PC-3 (cell line): ENCODE data around the gene CHI3L2. TPM values are rescaled to one million over a fixed set of nuclear protein-coding genes. Genes with fewer than 3 reads are reported as not detected.

Experiments
- ATAC-seq: fragments of 200-7000 bp; cut with Tn5 transposase; 2 replicates; pipeline ENCODE4 v1.9.1; 2020; ENCODE audit warnings: mild to moderate bottlenecking, moderate library complexity
- BruUV-seq: library from RNA; stranded (reverse); fragments of 400-500 nt; replicated peaks from 2 replicates; lab custom pipeline; 2021; lab: Mats Ljungman, UMichigan
- CTCF ChIA-PET: fragments of 300-600 bp; sonication (Branson Sonifier 250); formaldehyde crosslinking; loops from one replicate; lab custom pipeline; 2022; ENCODE audit warnings: antibody characterized with exemption; lab: Charles Lee
- POLR2A ChIA-PET: fragments of 300-600 bp; sonication (Branson Sonifier 250); formaldehyde crosslinking; loops from one replicate; lab custom pipeline; 2022; ENCODE audit warnings: antibody characterized with exemption; ENCODE audit not compliant: unreplicated experiment; lab: Charles Lee
- DNase-seq: peaks from one replicate; pipeline ENCODE4 v3.0.0-alpha.2; 2015
- H2AFZ ChIP-seq: fragments of 300-600 bp; sonication (generic); 2 replicates; pipeline ENCODE4 v1.6.0; 2016; ENCODE audit warnings: antibody characterized with exemption, low read length
- H3F3A ChIP-seq: fragments of 300-600 bp; sonication (generic); one replicate; pipeline ENCODE4 v1.6.0; 2017; ENCODE audit warnings: antibody characterized with exemption, low read length, control low read depth, mild to moderate bottlenecking; ENCODE audit not compliant: unreplicated experiment
- H3K27ac ChIP-seq: fragments of 300-600 bp; sonication (generic); 2 replicates; pipeline ENCODE4 v1.5.1; 2016; ENCODE audit warnings: mild to moderate bottlenecking, low read length
- H3K27me3 ChIP-seq: fragments of 300-600 bp; sonication (generic); 2 replicates; pipeline ENCODE4 v1.6.1; 2016; ENCODE audit warnings: low read length, mixed read lengths
- H3K36me3 ChIP-seq: fragments of 300-600 bp; sonication (generic); 2 replicates; pipeline ENCODE4 v1.6.1; 2016; ENCODE audit warnings: low read depth, mixed run types, low read length, mixed read lengths
- H3K4me1 ChIP-seq: fragments of 300-600 bp; sonication (generic); 2 replicates; pipeline ENCODE4 v1.5.1; 2016; ENCODE audit warnings: low read length; ENCODE audit not compliant: insufficient read depth
- H3K4me2 ChIP-seq: fragments of 300-600 bp; sonication (generic); 2 replicates; pipeline ENCODE4 v1.6.0; 2016; ENCODE audit warnings: low read length
- H3K4me3 ChIP-seq: fragments of 300-600 bp; sonication (generic); 2 replicates; pipeline ENCODE4 v1.5.1; 2016; ENCODE audit warnings: mild to moderate bottlenecking, low read length, mixed read lengths
- H3K79me2 ChIP-seq: fragments of 300-600 bp; sonication (generic); 2 replicates; pipeline ENCODE4 v1.6.1; 2017; ENCODE audit warnings: low read length, mixed read lengths
- H3K9ac ChIP-seq: fragments of 300-600 bp; sonication (generic); 2 replicates; pipeline ENCODE4 v1.6.0; 2016; ENCODE audit warnings: mild to moderate bottlenecking, low read length
- H3K9me2 ChIP-seq: fragments of 300-600 bp; sonication (generic); replicated peaks from 2 replicates; pipeline ENCODE4 v1.6.1; 2016; ENCODE audit warnings: mixed run types, low read length, mixed read lengths
- H3K9me3 ChIP-seq: fragments of 300-600 bp; sonication (generic); 2 replicates; pipeline ENCODE4 v1.6.1; 2016; ENCODE audit warnings: low read length, mixed read lengths
- H4K20me1 ChIP-seq: fragments of 300-600 bp; sonication (generic); 2 replicates; pipeline ENCODE4 v1.6.1; 2016; ENCODE audit warnings: low read length, mixed read lengths
- EZH2 ChIP-seq: fragments of 300-600 bp; sonication (generic); IDR thresholded peaks from one replicate; pipeline ENCODE4 v1.6.1; 2017; ENCODE audit warnings: antibody characterized with exemption, mild to moderate bottlenecking, low read length; ENCODE audit not compliant: unreplicated experiment
- EZH2phosphoT487 ChIP-seq: fragments of 300-600 bp; sonication (generic); IDR thresholded peaks from 2 replicates; pipeline ENCODE4 v1.6.1; 2018; ENCODE audit warnings: mild to moderate bottlenecking, antibody characterized with exemption, low read length, borderline replicate concordance
- intact Hi-C: fragments of 100-400 bp; cut with micrococcal nuclease; formaldehyde crosslinking; loops from 2 replicates; pipeline ENCODE4 v1.9.0; 2023
- total RNA-seq: library from RNA; depleted of rRNA; stranded (reverse); fragments of >200 nt; gene quantifications from 2 replicates; pipeline ENCODE4 v1.2.3, GENCODE V29; 2014
- TF ChIP-seq, protein P1 (sequence below): fragments of 300-600 bp; sonication (generic); conservative IDR thresholded peaks from 2 replicates; pipeline ENCODE4 v1.5.1; 2017; ENCODE audit warnings: antibody characterized with exemption, low read depth, mild to moderate bottlenecking, low read length

The CHI3L2 gene
- total RNA-seq, 1 experiment from 2014 or later = 0.55 TPM

DNA sequence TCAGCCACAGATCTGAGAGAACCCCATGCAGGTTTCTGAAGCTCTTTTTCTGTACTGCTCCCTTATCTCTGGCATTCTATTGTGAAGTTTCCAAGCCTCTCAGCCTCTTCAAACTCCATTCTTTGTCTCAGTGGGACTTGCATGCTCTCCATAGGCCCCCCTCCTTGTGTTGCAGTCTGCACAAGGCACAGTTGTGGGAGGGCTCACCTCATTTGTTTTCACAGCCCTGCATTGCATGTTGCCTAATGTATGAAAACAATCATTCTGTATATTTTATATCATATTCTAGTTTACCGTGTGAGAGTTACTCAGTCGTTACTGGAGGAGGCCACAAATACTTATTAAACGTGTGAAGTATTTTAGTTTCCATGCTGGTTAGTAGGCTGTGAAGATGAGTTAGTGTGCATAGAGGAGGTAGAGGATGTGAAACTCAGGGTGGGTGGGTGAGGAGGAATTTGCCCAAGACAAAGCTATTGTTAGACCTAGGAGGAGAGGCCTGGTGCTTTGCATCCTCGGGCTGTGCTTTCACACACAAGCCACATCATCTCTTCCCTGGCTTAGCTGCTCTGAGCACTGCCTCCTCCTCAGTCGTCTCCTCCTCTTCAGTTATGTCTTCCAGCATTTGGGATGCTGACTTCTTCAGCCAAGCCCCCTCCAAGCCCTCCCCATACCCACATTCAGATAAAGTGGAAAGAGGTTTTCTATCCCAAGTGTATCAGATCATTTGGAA lies 7.8 kb upstream of the CHI3L2 start:
- Histone ChIP-seq H2AFZ (no peak overlapping the region), H3K27me3 (no peaks in the 10 kb centered on the region), H3K4me1 (peaks cover 21% of the 10 kb centered on the region), H3F3A (no peaks in the 10 kb centered on the region), H3K27ac (no peak overlapping the region), H3K4me2 (no peak overlapping the region), H3K9me3 (no peaks in the 10 kb centered on the region), H3K9me2 (no peaks in the 10 kb centered on the region), H3K9ac (no peak overlapping the region), H3K36me3 (no peaks in the 10 kb centered on the region), H3K79me2 (no peaks in the 10 kb centered on the region), H3K4me3 (no peak overlapping the region), H4K20me1 (no peaks in the 10 kb centered on the region)
- intact Hi-C loops = no loop called here
- TF ChIP-seq EZH2phosphoT487 (no peak), EZH2 (no peak)
- TF ChIP-seq, protein P1, sequence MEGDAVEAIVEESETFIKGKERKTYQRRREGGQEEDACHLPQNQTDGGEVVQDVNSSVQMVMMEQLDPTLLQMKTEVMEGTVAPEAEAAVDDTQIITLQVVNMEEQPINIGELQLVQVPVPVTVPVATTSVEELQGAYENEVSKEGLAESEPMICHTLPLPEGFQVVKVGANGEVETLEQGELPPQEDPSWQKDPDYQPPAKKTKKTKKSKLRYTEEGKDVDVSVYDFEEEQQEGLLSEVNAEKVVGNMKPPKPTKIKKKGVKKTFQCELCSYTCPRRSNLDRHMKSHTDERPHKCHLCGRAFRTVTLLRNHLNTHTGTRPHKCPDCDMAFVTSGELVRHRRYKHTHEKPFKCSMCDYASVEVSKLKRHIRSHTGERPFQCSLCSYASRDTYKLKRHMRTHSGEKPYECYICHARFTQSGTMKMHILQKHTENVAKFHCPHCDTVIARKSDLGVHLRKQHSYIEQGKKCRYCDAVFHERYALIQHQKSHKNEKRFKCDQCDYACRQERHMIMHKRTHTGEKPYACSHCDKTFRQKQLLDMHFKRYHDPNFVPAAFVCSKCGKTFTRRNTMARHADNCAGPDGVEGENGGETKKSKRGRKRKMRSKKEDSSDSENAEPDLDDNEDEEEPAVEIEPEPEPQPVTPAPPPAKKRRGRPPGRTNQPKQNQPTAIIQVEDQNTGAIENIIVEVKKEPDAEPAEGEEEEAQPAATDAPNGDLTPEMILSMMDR = no peak
- DNase-seq (no peak), ATAC-seq (no peak)
- no TSS peak for BruUV-seq
- CTCF ChIA-PET = no interaction called here
- POLR2A ChIA-PET = no interaction called here

DNA sequence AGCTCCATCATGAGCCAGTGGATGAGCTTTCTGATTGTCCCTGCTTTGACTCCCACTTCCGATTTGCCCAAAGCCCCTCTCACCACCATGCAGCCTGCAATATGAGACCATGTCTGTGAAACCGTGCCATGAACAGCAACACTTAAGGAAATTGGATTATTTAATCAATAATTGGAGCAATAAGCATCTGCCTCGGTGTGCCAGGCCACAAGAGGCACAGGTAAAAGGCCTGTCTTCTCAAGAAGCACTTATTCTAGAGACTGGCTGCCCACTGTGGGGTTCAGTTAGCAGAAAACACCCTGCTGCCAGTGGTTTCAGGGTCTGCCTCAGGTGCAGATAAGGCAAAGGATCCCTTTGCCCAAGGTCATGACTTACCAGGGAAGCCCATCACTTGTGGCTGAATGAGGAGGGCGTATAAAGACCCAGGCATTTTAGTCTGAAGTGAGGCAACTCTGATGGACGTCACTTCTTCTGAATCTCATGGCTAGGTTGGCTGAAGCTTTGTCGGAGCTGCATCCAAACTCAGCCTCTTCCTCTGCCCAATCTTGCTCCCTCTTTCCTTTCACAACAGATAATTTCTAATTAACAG lies 7.1 kb upstream of the CHI3L2 start:
- intact Hi-C loops = no loop called here
- POLR2A ChIA-PET = no interaction called here

More for the DNA sequence above, 7.1 kb upstream of the CHI3L2 start:
- Histone ChIP-seq H3K4me1 (peaks cover 21% of the 10 kb centered on the region), H4K20me1 (no peaks in the 10 kb centered on the region), H3K27me3 (no peaks in the 10 kb centered on the region), H3K4me2 (no peak overlapping the region), H3K9ac (no peak overlapping the region), H3K4me3 (no peak overlapping the region), H3K36me3 (no peaks in the 10 kb centered on the region), H3K79me2 (no peaks in the 10 kb centered on the region), H3F3A (no peaks in the 10 kb centered on the region), H2AFZ (no peak overlapping the region), H3K9me3 (no peaks in the 10 kb centered on the region), H3K9me2 (no peaks in the 10 kb centered on the region), H3K27ac (no peak overlapping the region)
- ATAC-seq (no peak), DNase-seq (no peak)
- TF ChIP-seq EZH2phosphoT487 (no peak), EZH2 (no peak)
- TF ChIP-seq, protein P1 = no peak
- no TSS peak for BruUV-seq
- CTCF ChIA-PET = no interaction called here
